Cardiac fibroblast (primary cell): Measurements from ENCODE around the gene HJURP.

Source experiments
- DNase-seq, 2 donors: peaks; one replicate each; pipeline versions ENCODE4 v3.0.0 to v3.0.0-alpha.2; 2010; ENCODE audit warnings: low read depth in 2 of 2
- H3K4me3 ChIP-seq, 2 donors: replicated peaks in 1 of 2; 1 replicate in 1 of 2; 2 replicates in 1 of 2; pipeline ENCODE4 v1.5.1; 2011; ENCODE audit warnings: low read depth in 2 of 2, low read length in 2 of 2, mild to moderate bottlenecking in 2 of 2, moderate library complexity in 1 of 2
- CTCF ChIP-seq: IDR thresholded peaks from one replicate; pipeline ENCODE4 v1.5.1; 2011; ENCODE audit warnings: low read depth, mild to moderate bottlenecking, low read length, inconsistent platforms

The HJURP gene

GRCh38 chr2:233831861-233832260, 22.5 kb downstream of the HJURP start:
- H3K4me3 ChIP-seq = no peak overlapping the region
- no peak for TF ChIP-seq CTCF
- no peak for DNase-seq

GRCh38 chr2:233831011-233831721, 23.2 kb downstream of the HJURP start:
- TF ChIP-seq CTCF = no peak
- no peak for DNase-seq
- H3K4me3 ChIP-seq = no peak overlapping the region

DNA sequence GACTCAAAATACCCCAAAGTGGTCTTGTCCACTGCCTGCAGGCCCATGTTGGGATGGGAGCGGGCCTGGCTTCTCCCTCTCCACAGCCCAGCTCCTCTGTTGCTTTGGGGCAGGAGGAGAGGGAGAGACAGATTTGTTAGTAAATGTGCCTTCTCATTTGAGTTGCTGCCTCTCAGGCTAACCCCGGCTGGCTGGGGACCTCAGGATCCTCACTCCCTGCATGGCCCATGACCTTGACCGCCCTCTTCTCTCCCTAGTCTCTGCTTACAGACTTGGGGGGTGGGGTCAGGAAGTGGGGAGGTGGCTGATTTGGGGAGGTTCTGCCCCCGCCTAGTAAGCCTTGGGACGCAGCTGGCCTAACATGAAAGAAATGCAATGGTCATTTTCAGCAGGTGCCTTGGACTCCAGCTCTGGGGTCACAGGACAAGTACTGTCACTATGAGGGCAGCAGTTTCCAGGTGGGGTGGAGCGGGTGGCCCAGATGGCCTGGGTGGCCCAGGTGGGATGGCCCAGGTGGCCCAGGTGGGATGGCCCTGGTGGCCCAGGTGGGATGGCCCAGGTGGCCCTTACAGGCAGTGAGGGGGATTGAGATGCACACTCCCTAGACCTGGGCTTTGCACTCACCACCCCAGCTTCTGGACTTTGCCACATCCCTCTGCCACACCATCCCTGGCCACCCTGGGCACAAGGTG, 24.1 kb downstream of the HJURP start:
- TF ChIP-seq CTCF = no peak
- H3K4me3 ChIP-seq = no peak overlapping the region
- DNase-seq = no peak

GRCh38 chr2:233829193-233830110, 24.9 kb downstream of the HJURP start:
- no peak for DNase-seq
- no peak overlapping the region for H3K4me3 ChIP-seq
- no peak for TF ChIP-seq CTCF

GRCh38 chr2:233828546-233829192, 25.7 kb downstream of the HJURP start:
- no peak overlapping the region for H3K4me3 ChIP-seq
- no peak for TF ChIP-seq CTCF
- DNase-seq = no peak

DNA sequence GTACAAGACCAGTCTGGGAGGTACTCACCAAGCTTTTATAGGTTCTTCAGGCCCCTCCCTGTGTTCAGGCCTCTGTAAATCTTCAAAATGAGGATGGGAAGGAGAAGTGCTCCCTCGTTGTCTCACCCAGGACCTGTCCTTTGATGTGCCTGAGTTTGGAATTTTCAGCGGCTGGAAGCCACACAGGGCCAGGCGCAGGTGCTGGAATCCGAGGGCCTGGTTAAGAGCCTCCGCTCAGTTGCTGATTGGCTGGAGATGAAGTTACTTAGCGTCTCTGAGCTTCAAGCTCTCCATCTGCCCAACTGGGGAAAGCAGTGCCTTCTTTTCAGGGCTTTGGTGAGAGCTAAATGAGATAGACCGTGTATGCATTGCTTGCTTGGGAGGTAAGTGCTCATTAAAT, 30.0 kb downstream of the HJURP start:
- no peak for DNase-seq
- no peak for TF ChIP-seq CTCF
- no peak overlapping the region for H3K4me3 ChIP-seq
